HL-60 (cell line): Measurements from ENCODE around the gene CCDC24.
A peak's percentile ranks its signal among the peaks of the same experiment; 100 is the strongest.

Experiments used
- DNase-seq, 2 experiments: peaks; one replicate each; pipeline ENCODE4 v3.0.0-alpha.2; 2010 to 2020; ENCODE audit warnings: low read depth in 1 of 2, low spot score in 1 of 2
- H3K27ac ChIP-seq: fragments of 250-450 bp; sonication (Bioruptor Pico); replicated peaks from 2 replicates; pipeline ENCODE4 v1.5.1; 2020; ENCODE audit warnings: mild to moderate bottlenecking, moderate library complexity
- H3K27me3 ChIP-seq: fragments of 250-450 bp; sonication (Bioruptor Pico); 2 replicates; pipeline ENCODE4 v1.5.1; 2021; ENCODE audit warnings: mild to moderate bottlenecking, moderate library complexity; ENCODE audit not compliant: insufficient read depth, poor library complexity, severe bottlenecking
- H3K4me3 ChIP-seq: replicated peaks from 2 replicates; pipeline ENCODE4 v1.5.1; 2011; ENCODE audit warnings: mild to moderate bottlenecking, control low read depth, low read length; ENCODE audit not compliant: insufficient read depth
- GABPA ChIP-seq: IDR thresholded peaks from 2 replicates; pipeline ENCODE4 v1.6.1; 2012; ENCODE audit warnings: low read depth
- POLR2AphosphoS5 ChIP-seq: IDR thresholded peaks from 2 replicates; pipeline ENCODE4 v1.6.1; 2012; ENCODE audit warnings: low read depth
- SPI1 ChIP-seq: IDR thresholded peaks from 2 replicates; pipeline ENCODE4 v1.6.1; 2012; ENCODE audit warnings: low read depth, mild to moderate bottlenecking, borderline replicate concordance
- TF ChIP-seq, protein P1 (sequence below): IDR thresholded peaks from one replicate; pipeline ENCODE4 v1.5.1; 2011; ENCODE audit warnings: low read length, control low read depth, inconsistent platforms; ENCODE audit not compliant: insufficient read depth
- TF ChIP-seq, protein P2 (sequence below): IDR thresholded peaks from 2 replicates; pipeline ENCODE4 v1.6.1; 2012; ENCODE audit warnings: low read depth; ENCODE audit not compliant: insufficient replicate concordance

The CCDC24 gene

DNA sequence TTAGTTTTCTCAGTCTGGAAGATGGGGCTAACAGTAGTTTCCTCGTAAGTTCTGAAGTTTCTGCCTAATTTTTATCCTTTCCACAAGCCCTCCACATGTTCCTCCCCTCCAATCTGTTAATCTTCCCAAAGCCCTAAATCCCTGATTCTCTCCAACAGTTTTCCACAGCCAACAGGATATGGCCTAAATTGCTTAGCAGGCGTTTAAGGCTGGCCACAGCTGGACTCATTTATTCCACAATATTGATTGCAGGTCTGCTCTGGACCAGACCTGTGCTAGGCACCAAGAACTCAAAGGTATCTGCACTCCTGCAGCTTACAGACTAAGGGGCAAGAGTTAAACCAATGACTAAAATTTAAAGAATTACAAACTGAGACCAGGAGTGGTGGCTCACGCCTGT, 35.9 kb downstream of the CCDC24 start:
- no peak for DNase-seq
- TF ChIP-seq, protein P1, sequence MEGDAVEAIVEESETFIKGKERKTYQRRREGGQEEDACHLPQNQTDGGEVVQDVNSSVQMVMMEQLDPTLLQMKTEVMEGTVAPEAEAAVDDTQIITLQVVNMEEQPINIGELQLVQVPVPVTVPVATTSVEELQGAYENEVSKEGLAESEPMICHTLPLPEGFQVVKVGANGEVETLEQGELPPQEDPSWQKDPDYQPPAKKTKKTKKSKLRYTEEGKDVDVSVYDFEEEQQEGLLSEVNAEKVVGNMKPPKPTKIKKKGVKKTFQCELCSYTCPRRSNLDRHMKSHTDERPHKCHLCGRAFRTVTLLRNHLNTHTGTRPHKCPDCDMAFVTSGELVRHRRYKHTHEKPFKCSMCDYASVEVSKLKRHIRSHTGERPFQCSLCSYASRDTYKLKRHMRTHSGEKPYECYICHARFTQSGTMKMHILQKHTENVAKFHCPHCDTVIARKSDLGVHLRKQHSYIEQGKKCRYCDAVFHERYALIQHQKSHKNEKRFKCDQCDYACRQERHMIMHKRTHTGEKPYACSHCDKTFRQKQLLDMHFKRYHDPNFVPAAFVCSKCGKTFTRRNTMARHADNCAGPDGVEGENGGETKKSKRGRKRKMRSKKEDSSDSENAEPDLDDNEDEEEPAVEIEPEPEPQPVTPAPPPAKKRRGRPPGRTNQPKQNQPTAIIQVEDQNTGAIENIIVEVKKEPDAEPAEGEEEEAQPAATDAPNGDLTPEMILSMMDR = no peak
- TF ChIP-seq, protein P2, sequence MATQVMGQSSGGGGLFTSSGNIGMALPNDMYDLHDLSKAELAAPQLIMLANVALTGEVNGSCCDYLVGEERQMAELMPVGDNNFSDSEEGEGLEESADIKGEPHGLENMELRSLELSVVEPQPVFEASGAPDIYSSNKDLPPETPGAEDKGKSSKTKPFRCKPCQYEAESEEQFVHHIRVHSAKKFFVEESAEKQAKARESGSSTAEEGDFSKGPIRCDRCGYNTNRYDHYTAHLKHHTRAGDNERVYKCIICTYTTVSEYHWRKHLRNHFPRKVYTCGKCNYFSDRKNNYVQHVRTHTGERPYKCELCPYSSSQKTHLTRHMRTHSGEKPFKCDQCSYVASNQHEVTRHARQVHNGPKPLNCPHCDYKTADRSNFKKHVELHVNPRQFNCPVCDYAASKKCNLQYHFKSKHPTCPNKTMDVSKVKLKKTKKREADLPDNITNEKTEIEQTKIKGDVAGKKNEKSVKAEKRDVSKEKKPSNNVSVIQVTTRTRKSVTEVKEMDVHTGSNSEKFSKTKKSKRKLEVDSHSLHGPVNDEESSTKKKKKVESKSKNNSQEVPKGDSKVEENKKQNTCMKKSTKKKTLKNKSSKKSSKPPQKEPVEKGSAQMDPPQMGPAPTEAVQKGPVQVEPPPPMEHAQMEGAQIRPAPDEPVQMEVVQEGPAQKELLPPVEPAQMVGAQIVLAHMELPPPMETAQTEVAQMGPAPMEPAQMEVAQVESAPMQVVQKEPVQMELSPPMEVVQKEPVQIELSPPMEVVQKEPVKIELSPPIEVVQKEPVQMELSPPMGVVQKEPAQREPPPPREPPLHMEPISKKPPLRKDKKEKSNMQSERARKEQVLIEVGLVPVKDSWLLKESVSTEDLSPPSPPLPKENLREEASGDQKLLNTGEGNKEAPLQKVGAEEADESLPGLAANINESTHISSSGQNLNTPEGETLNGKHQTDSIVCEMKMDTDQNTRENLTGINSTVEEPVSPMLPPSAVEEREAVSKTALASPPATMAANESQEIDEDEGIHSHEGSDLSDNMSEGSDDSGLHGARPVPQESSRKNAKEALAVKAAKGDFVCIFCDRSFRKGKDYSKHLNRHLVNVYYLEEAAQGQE = no peak
- TF ChIP-seq POLR2AphosphoS5 = no peak
- TF ChIP-seq GABPA = no peak
- no peak for TF ChIP-seq SPI1
- no peak overlapping the region for H3K27ac ChIP-seq
- H3K27me3 ChIP-seq = no peaks in the 10 kb centered on the region
- H3K4me3 ChIP-seq = no peak overlapping the region

DNA sequence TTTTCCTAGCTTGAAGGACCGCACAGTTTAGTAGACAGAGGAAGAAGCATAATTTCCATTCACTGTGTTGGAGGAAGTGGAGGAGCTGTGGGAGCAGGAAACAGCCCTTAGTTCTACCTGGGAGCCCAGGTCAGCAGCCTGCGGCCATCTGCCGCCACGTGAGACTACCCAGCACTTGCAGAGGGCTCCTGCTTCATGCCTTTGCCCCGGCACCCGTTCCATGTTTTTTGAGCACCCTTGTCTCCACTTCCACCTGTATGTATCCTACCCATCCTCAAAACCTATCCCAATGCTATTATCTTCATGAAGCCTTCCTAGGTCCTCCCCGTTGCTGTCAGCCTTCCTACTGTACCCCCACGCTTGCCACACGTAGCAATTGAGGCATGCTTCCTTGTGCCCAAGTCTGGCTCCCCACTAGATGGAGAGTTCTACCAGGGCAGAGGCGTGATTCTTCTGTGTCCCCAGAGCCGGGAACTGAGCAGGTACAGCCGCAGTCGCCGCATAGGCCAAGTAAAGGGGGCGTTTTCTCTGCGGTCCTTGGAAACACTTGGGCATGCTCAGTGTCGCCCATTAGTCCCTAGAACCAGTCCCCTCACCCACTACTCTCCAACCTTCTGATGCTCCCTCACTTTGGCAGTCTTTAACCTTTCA, 38.0 kb downstream of the CCDC24 start:
- H3K27ac ChIP-seq = peak overlapping the region; percentile 28
- H3K4me3 ChIP-seq = peak overlapping the region; percentile 70
- DNase-seq = no peak
- no peak for TF ChIP-seq GABPA
- TF ChIP-seq, protein P1 = no peak
- TF ChIP-seq, protein P2 = no peak
- TF ChIP-seq SPI1 = no peak
- TF ChIP-seq POLR2AphosphoS5 = no peak
- H3K27me3 ChIP-seq = no peaks in the 10 kb centered on the region

DNA sequence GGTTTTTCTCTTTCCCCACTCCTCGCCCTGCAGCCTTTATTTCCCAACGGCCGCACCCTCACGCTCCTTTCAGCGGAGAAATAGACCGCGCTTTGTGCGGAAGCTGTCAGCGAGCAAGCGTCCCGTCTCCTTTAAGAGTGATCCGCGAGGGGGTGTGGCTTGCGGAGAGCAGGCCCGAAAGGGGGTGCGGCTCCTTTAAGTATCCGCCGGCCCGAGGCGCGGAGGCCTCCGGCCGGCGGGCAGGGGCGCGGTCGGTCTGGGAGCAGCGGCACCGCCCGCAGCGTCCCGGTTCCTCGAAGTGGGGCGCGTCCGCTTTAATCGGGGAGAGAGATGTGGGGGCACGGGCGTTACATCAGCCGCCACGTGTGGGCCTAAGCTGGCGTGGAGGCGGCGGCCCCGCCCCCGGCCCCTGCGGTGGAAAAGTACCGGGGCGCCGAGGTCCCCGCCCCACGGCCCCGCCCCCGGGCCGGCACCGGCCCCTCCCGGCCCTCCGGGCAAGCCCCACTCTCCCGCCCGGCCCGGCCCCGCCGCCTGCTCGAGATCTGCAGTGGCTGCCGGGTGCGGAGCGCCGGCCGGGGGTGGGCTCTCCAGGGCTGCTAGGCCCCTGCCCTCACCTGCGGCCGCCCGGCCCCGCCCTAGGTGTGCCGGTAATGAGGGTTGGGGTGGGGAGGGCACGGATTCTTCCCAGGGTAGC, 38.7 kb downstream of the CCDC24 start:
- TF ChIP-seq, protein P2 = no peak
- TF ChIP-seq SPI1 (no peak), POLR2AphosphoS5 (0 out of 2 replicates have a peak, but pooled peaks have one; percentile 46), GABPA (no peak)
- TF ChIP-seq, protein P1 = no peak
- Histone ChIP-seq H3K4me3 (peak overlapping the region; percentile 70), H3K27ac (peak overlapping the region; percentile 28), H3K27me3 (no peaks in the 10 kb centered on the region)
- DNase-seq = peak; percentile 69 to 93
